Osteocyte (in vitro differentiated cells): ENCODE data around the gene TIAM2. TPM values are rescaled to one million over a fixed set of nuclear protein-coding genes. Genes with fewer than 3 reads are reported as not detected.

Experiments used
- DNase-seq: peaks from one replicate; pipeline ENCODE4 v3.0.0; 2021; ENCODE audit warnings: mixed read lengths; ENCODE audit not compliant: unreplicated experiment; ENCODE audit errors: extremely low spot score
- H3K27ac Mint-ChIP-seq: one replicate; pipeline ENCODE4 v1.8.0; 2021; ENCODE audit warnings: mild to moderate bottlenecking, mixed read lengths; ENCODE audit not compliant: unreplicated experiment
- H3K27me3 Mint-ChIP-seq: one replicate; pipeline ENCODE4 v1.8.0; 2021; ENCODE audit warnings: mixed read lengths; ENCODE audit not compliant: unreplicated experiment
- H3K36me3 Mint-ChIP-seq: one replicate; pipeline ENCODE4 v1.8.0; 2021; ENCODE audit warnings: mixed read lengths; ENCODE audit not compliant: unreplicated experiment
- H3K4me1 Mint-ChIP-seq: one replicate; pipeline ENCODE4 v1.8.0; 2021; ENCODE audit warnings: mixed read lengths; ENCODE audit not compliant: unreplicated experiment
- H3K4me3 Mint-ChIP-seq: one replicate; pipeline ENCODE4 v1.8.0; 2021; ENCODE audit warnings: mild to moderate bottlenecking, moderate library complexity, mixed read lengths; ENCODE audit not compliant: unreplicated experiment
- H3K9me3 Mint-ChIP-seq: one replicate; pipeline ENCODE4 v1.8.0; 2021; ENCODE audit warnings: mixed read lengths; ENCODE audit not compliant: unreplicated experiment
- total RNA-seq: library from RNA; stranded (reverse); gene quantifications from 2 replicates; pipeline ENCODE4 v1.2.1, GENCODE V29; 2021
- TF ChIP-seq, protein P1 (sequence below): fragments of 200-600 bp; sonication (generic); IDR thresholded peaks from 2 replicates; pipeline ENCODE4 v1.5.0; 2021; ENCODE audit warnings: antibody characterized with exemption, mild to moderate bottlenecking, moderate library complexity

The TIAM2 gene
- total RNA-seq, 1 donor from 2014 or later, result 11.2 TPM

DNA sequence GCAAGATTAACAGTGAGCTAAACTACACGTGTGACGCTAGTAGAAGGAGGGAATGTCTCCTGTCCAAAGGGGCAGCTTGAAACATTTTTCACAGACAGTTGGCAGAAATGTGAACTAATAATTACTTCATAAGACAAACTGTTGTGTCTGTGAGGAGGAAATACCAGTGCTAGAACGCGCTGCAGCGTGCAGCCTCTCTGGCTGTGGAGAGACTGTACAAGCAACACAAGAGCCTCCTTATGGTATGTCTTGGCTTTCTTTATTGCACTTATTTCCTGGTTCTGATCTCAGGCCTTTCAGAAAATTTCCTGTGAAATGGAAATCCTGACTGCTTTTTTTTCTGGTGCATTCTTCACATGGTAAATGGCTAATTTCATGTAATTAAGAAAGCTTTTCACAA lies 25.3 kb upstream of the TIAM2 start:
- TF ChIP-seq, protein P1, sequence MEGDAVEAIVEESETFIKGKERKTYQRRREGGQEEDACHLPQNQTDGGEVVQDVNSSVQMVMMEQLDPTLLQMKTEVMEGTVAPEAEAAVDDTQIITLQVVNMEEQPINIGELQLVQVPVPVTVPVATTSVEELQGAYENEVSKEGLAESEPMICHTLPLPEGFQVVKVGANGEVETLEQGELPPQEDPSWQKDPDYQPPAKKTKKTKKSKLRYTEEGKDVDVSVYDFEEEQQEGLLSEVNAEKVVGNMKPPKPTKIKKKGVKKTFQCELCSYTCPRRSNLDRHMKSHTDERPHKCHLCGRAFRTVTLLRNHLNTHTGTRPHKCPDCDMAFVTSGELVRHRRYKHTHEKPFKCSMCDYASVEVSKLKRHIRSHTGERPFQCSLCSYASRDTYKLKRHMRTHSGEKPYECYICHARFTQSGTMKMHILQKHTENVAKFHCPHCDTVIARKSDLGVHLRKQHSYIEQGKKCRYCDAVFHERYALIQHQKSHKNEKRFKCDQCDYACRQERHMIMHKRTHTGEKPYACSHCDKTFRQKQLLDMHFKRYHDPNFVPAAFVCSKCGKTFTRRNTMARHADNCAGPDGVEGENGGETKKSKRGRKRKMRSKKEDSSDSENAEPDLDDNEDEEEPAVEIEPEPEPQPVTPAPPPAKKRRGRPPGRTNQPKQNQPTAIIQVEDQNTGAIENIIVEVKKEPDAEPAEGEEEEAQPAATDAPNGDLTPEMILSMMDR, result no peak
- peaks cover 6% of the 10 kb centered on the region for H3K4me1 Mint-ChIP-seq
- H3K9me3 Mint-ChIP-seq, result no peaks in the 10 kb centered on the region
- DNase-seq, result no peak
- H3K27ac Mint-ChIP-seq, result no peak overlapping the region
- H3K4me3 Mint-ChIP-seq, result no peak overlapping the region
- no peaks in the 10 kb centered on the region for H3K27me3 Mint-ChIP-seq
- H3K36me3 Mint-ChIP-seq, result no peaks in the 10 kb centered on the region

DNA sequence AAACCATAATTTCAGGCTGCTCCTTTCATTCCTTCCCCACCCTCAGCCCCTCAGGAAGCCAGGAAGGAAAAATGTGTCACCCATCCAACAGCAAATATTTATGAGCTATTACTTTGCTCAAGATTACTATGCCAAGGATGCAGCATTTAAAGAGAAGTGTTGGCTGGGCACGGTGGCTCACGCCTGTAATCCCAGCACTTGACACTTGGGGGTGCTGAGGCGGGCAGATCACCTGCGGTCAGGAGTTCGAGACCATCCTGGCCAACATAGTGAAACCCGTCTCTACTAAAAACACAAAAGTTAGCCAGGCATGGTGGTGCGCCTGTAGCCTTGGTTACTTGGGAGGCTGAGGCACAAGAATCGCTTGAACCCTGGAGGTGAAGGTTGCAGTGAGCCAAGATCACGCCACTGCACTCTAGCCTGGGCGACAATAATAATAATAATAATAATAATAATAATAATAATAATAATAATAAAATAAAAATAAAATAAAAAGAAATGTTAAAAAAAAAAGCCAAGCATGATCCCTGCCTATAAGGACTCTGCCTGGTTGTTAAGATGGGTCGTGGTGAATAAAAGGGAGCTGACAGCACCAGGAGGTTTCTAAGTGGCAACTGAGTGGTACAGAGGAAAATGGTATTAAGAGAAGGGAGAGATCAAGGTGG lies 20.5 kb upstream of the TIAM2 start:
- no peak overlapping the region for H3K4me3 Mint-ChIP-seq
- peaks cover 5% of the 10 kb centered on the region for H3K4me1 Mint-ChIP-seq
- no peaks in the 10 kb centered on the region for H3K36me3 Mint-ChIP-seq
- no peaks in the 10 kb centered on the region for H3K27me3 Mint-ChIP-seq
- no peak overlapping the region for H3K27ac Mint-ChIP-seq
- no peaks in the 10 kb centered on the region for H3K9me3 Mint-ChIP-seq
- TF ChIP-seq, protein P1, result no peak
- no peak for DNase-seq

DNA sequence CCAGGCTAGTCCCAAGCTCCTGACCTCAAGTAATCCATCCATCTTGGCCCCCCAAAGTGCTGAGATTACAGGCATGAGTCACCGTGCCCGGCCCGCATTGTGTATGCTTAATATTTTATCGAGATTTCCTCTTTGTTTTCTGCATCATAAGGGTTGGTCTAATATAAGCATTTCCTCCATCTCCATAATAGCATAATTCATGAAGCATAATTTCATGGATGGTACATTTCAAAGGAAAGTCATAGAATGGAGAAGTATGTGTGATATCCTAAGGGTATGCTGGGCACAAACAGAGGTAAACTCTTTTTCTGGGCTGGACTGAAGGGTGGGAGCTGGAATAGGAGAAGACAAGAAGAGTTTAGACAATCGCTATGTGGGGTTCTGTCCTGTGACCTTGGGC lies 17.5 kb upstream of the TIAM2 start:
- Mint-ChIP-seq H3K4me1 (no peaks in the 10 kb centered on the region), H3K36me3 (no peaks in the 10 kb centered on the region), H3K4me3 (no peak overlapping the region), H3K27ac (no peak overlapping the region), H3K9me3 (no peaks in the 10 kb centered on the region), H3K27me3 (no peaks in the 10 kb centered on the region)
- no peak for DNase-seq
- TF ChIP-seq, protein P1, result no peak

DNA sequence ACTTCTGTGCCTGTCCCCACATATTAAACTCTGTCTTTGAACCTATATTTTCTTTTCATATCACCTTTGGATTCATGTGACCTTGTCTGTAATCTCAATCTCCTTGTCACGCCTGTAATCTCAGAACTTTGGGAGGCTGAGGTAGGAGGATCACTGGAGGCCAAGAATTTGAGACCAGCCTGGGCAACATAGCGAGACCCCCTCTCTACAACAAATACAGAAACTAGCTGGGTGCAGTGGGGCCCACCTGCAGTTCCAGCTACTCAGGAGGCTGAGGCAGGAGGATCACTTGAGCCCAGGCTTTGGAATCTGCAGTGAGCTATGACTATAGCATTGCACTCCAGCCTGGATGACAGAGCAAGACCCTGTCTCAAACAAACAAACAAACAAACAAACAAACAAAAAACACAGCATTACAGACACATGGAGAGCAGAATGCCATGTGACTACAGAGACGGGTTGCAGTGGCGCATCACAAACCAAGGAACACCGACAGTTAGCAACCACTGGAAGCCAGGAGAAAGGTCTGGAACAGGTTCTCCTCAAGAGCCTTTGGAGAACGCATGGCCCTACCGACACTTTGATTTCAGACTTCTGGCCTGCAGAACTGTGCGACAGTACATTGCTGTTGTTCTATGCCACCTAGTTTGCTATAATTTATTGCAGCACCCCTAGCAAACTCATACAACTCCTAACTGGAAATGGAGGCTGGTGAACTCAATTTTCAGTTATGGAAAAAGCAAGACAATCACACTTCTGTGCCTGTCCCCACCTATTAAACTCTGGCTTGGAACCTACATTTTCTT lies 14.6 kb upstream of the TIAM2 start:
- no peaks in the 10 kb centered on the region for H3K36me3 Mint-ChIP-seq
- H3K4me1 Mint-ChIP-seq, result peaks cover 7% of the 10 kb centered on the region
- no peaks in the 10 kb centered on the region for H3K27me3 Mint-ChIP-seq
- H3K27ac Mint-ChIP-seq, result no peak overlapping the region
- TF ChIP-seq, protein P1, result no peak
- H3K4me3 Mint-ChIP-seq, result no peak overlapping the region
- DNase-seq, result no peak
- no peaks in the 10 kb centered on the region for H3K9me3 Mint-ChIP-seq
